LHCN-M2 (cell line): Measurements from ENCODE around the gene C7orf25. TPM values are rescaled to one million over a fixed set of nuclear protein-coding genes. Genes with fewer than 3 reads are reported as not detected.
A peak's percentile ranks its signal among the peaks of the same experiment; 100 is the strongest.

Source experiments
- DNase-seq: peaks from one replicate; pipeline ENCODE4 v3.0.0-alpha.2; 2012; ENCODE audit warnings: low read depth
- total RNA-seq: library from RNA; depleted of rRNA; stranded (reverse); fragments of >200 nt; gene quantifications from 2 replicates; pipeline ENCODE4 v1.2.3, GENCODE V29; 2014; rRNA removed

C7orf25 gene
- total RNA-seq, 1 experiment from 2014 or later, result 23.0 TPM

GRCh38 chr7:42877862-42878261 lies 34.0 kb downstream of the C7orf25 start:
- no peak for DNase-seq

- DNase-seq, result peak; percentile 63
Observed at GRCh38 chr7:42876182-42877068, 35.4 kb downstream of the C7orf25 start.

GRCh38 chr7:42869131-42870020 lies 42.5 kb downstream of the C7orf25 start:
- DNase-seq, result no peak

GRCh38 chr7:42868480-42868879 lies 43.4 kb downstream of the C7orf25 start:
- no peak for DNase-seq

Other genes with a start within 250 kb of the C7orf25 start
- gene PSMA2, start 20.1 kb upstream of the C7orf25 start, total RNA-seq, result 144 and 159 TPM in 2 replicates
- gene MRPL32, start 20.3 kb upstream of the C7orf25 start, total RNA-seq, result 63.5 and 81.4 TPM in 2 replicates
- gene HECW1, start 200.6 kb upstream of the C7orf25 start, total RNA-seq, result not detected in 2 replicates